ENCODE data around the gene SPRED3.
A peak's percentile ranks its signal among the peaks of the same experiment; 100 is the strongest.

SPRED3 gene

GRCh38 chr19:38373907-38374331 is 14.6 kb upstream of the SPRED3 start:
- DNase-seq, result no peak

GRCh38 chr19:38374332-38375097 is 14.0 kb upstream of the SPRED3 start, which contains the start of gene PSMD8:
Gene PSMD8, plus strand, starts transcription at chr19:38374571. Its CDS starts 31 bp downstream, at chr19:38374602.
- DNase-seq, result peak; percentile 100

GRCh38 chr19:38375098-38375493 is 13.4 kb upstream of the SPRED3 start:
- DNase-seq, result no peak

GRCh38 chr19:38375748-38376147 is 12.7 kb upstream of the SPRED3 start:
- DNase-seq, result no peak

GRCh38 chr19:38376576-38376975 is 11.9 kb upstream of the SPRED3 start:
- no peak for DNase-seq

- DNase-seq, result no peak
Measured at GRCh38 chr19:38377052-38377451, 11.4 kb upstream of the SPRED3 start.

GRCh38 chr19:38378866-38379265 is 9.6 kb upstream of the SPRED3 start:
- DNase-seq, result no peak

GRCh38 chr19:38381138-38381537 is 7.4 kb upstream of the SPRED3 start:
- DNase-seq, result no peak

GRCh38 chr19:38383184-38383583 is 5.3 kb upstream of the SPRED3 start:
- DNase-seq, result no peak

GRCh38 chr19:38383743-38384142 is 4.8 kb upstream of the SPRED3 start:
- no peak for DNase-seq

- peak; percentile 35 for DNase-seq
Measured at GRCh38 chr19:38384209-38385027, 4.1 kb upstream of the SPRED3 start.

- DNase-seq, result no peak
Measured at GRCh38 chr19:38385057-38385803, 3.3 kb upstream of the SPRED3 start.

- no peak for DNase-seq
Measured at GRCh38 chr19:38385804-38386257, 2.7 kb upstream of the SPRED3 start.

- DNase-seq, result no peak
Measured at GRCh38 chr19:38386300-38386970, 2.1 kb upstream of the SPRED3 start.

- peak; percentile 84 for DNase-seq
Measured at GRCh38 chr19:38386971-38387549, 1.4 kb upstream of the SPRED3 start.

GRCh38 chr19:38387550-38388348 is 748 bp upstream of the SPRED3 start, which contains the start of gene GGN:
Gene GGN, minus strand, starts transcription at chr19:38388034. Its CDS starts 773 bp downstream, at chr19:38387261.
- DNase-seq, result peak; percentile 90

GRCh38 chr19:38389101-38389925 is 816 bp downstream of the SPRED3 start:
- DNase-seq, result no peak

- DNase-seq, result no peak
Measured at GRCh38 chr19:38389957-38390924, 1.7 kb downstream of the SPRED3 start.

GRCh38 chr19:38391911-38392464 is 3.5 kb downstream of the SPRED3 start:
- no peak for DNase-seq
